Measurements from ENCODE around the gene MLANA. TPM values are rescaled to one million over a fixed set of nuclear protein-coding genes. Genes with fewer than 3 reads are reported as not detected.
A peak's percentile ranks its signal among the peaks of the same experiment; 100 is the strongest.

Gene MLANA
- total and polyA plus RNA-seq, 8 donors: 0.75 to 1.5 (median 1.1) TPM; not detected in 2

- Histone ChIP-seq H3K36me3 (no peaks in the 10 kb centered on the region), H3K9me3 (no peaks in the 10 kb centered on the region), H3K27ac (no peak overlapping the region), H3K4me1 (no peaks in the 10 kb centered on the region), H3K27me3 (no peaks in the 10 kb centered on the region), H3K4me3 (no peak overlapping the region)
- no peak for ATAC-seq
- DNase-seq: no peak
- no peak for TF ChIP-seq CTCF (IDR thresholded peaks at IDR 0.05)
- intact Hi-C loops (cut with DNase I): no loop called here
Measured at GRCh38 chr9:5868235-5868634, 22.5 kb upstream of the MLANA start.

- DNase-seq: no peak
- Histone ChIP-seq H3K4me1 (no peaks in the 10 kb centered on the region), H3K27ac (no peak overlapping the region), H3K4me3 (no peak overlapping the region), H3K36me3 (no peaks in the 10 kb centered on the region), H3K9me3 (no peaks in the 10 kb centered on the region), H3K27me3 (no peaks in the 10 kb centered on the region)
- intact Hi-C loops (cut with DNase I): no loop called here
- no peak for TF ChIP-seq CTCF (IDR thresholded peaks at IDR 0.05)
- no peak for ATAC-seq
Measured at GRCh38 chr9:5869315-5870019, 21.2 kb upstream of the MLANA start.

GRCh38 chr9:5870020-5870339, 20.7 kb upstream of the MLANA start:
- Histone ChIP-seq H3K27me3 (no peaks in the 10 kb centered on the region), H3K4me1 (no peaks in the 10 kb centered on the region), H3K9me3 (no peaks in the 10 kb centered on the region), H3K36me3 (no peaks in the 10 kb centered on the region), H3K27ac (no peak overlapping the region), H3K4me3 (no peak overlapping the region)
- no peak for ATAC-seq
- DNase-seq: no peak
- intact Hi-C loops (cut with DNase I): no loop called here
- TF ChIP-seq CTCF (IDR thresholded peaks at IDR 0.05): no peak

- peak in 2 of 4 donors; percentile 33 to 49 for DNase-seq
- intact Hi-C loops (cut with DNase I): no loop called here
Measured at GRCh38 chr9:5870691-5871090, 20.0 kb upstream of the MLANA start.

GRCh38 chr9:5871785-5872184, 18.9 kb upstream of the MLANA start:
- no peaks in the 10 kb centered on the region for H3K36me3 ChIP-seq
- no peak for ATAC-seq
- intact Hi-C loops (cut with DNase I): no loop called here

More at GRCh38 chr9:5870691-5871090, 20.0 kb upstream of the MLANA start:
- peak; percentile 18 for ATAC-seq
- H3K4me1 ChIP-seq: no peaks in the 10 kb centered on the region
- no peaks in the 10 kb centered on the region for H3K27me3 ChIP-seq
- no peak overlapping the region for H3K4me3 ChIP-seq
- no peak overlapping the region for H3K27ac ChIP-seq
- no peak for TF ChIP-seq CTCF (IDR thresholded peaks at IDR 0.05)
- H3K36me3 ChIP-seq: no peaks in the 10 kb centered on the region
- no peaks in the 10 kb centered on the region for H3K9me3 ChIP-seq

More at GRCh38 chr9:5871785-5872184, 18.9 kb upstream of the MLANA start:
- H3K4me1 ChIP-seq: no peaks in the 10 kb centered on the region
- no peaks in the 10 kb centered on the region for H3K27me3 ChIP-seq
- TF ChIP-seq CTCF (IDR thresholded peaks at IDR 0.05): no peak
- no peak overlapping the region for H3K4me3 ChIP-seq
- H3K9me3 ChIP-seq: no peaks in the 10 kb centered on the region
- no peak overlapping the region for H3K27ac ChIP-seq
- no peak for DNase-seq
